NCI-H2227 (cell line): ENCODE measurements around the gene TRDN.

ENCODE experiments used
- DNase-seq: peaks from one replicate; lab custom pipeline; 2025; ENCODE audit not compliant: unreplicated experiment; lab: John Stamatoyannopoulos, UW

Gene TRDN

GRCh38 chr6:123189816-123190215 is 446.9 kb downstream of the TRDN start:
- no peak for DNase-seq

DNA sequence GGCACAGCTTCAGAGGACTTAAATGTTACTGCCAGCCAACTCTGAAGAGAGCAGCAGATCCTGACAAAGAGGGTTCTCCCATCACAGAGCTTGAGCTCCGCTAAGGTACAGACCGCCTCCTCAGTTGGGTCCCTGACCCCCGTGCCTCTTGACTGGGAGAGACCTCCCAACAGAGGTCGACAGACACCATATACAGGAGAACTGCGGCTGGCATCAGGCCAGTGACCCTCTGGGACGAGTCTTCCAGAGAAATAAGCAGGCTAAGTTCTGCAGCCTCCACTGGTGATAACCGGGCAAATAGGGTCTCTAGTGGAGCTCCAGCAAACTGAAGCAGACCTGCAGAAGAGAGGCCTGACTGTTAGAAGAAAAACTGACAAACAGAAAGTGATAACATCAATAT is 453.8 kb downstream of the TRDN start:
- no peak for DNase-seq

DNA sequence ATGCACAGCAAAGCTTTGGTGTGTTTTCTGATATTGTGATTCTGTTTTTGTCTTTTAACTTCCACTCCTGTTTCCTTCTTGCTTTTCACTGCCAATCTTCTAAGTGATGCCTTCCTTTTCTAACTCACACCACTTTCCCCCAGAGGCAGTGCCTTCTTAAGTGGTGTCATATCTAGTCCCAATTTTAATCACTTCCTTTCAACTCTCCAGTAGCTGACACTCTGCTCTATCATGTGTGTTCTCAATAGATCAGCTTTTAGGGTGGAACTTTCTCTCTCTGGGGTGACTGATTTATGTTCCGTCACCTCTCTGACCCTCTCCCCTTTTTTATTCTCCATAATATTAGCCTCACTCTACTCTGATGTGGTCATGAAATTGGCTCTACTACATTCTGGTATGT is 460.0 kb downstream of the TRDN start:
- DNase-seq, result no peak

DNA sequence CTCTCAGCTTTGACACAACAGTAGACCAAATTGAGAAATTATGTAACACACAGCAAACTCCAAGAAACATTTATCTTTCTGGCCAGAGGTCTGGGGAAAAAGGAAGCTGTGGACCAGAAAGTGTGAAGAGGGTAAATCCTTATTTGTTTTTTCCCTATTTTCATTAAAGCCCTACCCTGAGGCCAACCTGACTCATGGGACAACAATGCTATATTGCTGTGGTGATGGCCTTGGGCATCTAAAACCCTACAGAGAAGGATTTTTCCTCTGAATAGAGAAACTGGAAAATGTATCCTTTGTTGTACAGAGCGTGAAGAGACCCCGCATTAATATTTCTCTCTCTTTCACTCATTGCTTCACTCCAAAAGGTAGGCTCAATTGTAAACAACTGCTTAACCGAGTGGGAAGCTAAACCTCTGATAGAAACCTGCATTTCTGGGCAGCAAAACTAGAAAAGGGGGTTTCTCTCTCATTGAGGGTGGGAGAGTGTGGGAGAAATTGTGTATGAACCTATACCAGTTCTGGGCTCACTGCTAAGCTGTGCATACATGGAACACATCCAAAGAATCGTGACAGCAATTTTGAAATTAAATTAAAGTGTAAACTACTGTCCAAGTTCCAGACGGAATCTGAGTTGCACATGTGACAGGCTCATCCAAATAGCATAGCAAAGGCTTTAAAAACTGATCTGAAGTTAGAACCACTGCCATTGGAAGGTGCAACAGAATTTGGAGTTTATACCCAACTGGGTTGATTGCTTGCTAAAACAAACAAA is 465.2 kb downstream of the TRDN start:
- no peak for DNase-seq

DNA sequence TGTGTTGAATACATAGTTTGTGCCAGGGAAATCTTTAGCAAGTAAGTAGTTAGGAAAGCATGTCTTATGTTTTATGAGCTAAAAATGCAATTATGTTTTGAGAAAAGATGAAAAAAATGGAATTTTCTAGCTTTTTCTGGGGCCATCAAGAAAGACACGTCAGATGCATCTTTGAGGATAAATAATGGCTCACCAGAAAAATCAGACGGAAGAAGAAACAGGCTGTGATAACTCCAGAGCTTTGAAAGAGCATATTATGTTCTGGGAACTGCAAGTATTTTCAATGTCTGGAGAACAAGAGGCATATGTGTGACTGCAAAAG is 467.0 kb downstream of the TRDN start:
- no peak for DNase-seq

- no peak for DNase-seq
These were observed 467.6 kb downstream of the TRDN start for GRCh38 chr6:123168892-123169773.

GRCh38 chr6:123168466-123168865 is 468.3 kb downstream of the TRDN start:
- DNase-seq, result no peak
